Measurements from ENCODE around the gene ANGPT4.
A peak's percentile ranks its signal among the peaks of the same experiment; 100 is the strongest.

Gene ANGPT4, protein sequence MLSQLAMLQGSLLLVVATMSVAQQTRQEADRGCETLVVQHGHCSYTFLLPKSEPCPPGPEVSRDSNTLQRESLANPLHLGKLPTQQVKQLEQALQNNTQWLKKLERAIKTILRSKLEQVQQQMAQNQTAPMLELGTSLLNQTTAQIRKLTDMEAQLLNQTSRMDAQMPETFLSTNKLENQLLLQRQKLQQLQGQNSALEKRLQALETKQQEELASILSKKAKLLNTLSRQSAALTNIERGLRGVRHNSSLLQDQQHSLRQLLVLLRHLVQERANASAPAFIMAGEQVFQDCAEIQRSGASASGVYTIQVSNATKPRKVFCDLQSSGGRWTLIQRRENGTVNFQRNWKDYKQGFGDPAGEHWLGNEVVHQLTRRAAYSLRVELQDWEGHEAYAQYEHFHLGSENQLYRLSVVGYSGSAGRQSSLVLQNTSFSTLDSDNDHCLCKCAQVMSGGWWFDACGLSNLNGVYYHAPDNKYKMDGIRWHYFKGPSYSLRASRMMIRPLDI

DNA sequence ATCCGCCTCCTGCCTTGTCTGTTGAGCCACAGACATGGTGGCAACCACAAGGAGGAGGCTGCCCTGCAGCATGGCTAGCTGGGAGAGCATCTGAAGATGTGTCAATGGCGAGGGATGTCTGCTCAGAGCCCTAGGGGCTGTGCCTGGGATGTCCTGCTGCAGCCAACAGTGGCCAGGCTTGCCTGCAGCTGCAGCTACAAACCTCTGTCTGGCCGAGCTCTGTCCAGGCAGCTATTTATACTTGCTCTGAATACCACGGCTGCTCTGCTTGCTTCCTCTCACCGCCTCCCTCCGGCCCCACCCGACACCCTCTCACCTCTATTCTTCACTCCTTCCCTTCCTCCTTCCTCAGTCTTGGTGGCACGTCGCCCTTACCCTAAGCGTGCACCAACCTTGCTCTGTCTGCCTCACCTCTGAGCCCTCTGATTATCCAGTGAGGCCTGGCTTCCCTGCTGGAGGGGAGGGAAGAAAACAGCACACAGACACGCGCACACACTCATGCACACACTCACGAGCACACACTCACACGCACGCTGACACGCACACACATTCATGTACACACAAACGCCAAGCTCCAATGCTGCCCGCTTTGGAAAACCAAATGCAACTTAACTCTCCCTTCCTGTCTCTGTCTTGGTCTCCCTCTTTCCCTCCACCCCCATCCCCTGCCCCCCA lies at the start of gene ANGPT4:
ANGPT4 (minus strand) TSS at position 210 of the 675 bp plus-strand sequence; CDS start at position 90, 120 bp downstream.
- no peak for DNase-seq

DNA sequence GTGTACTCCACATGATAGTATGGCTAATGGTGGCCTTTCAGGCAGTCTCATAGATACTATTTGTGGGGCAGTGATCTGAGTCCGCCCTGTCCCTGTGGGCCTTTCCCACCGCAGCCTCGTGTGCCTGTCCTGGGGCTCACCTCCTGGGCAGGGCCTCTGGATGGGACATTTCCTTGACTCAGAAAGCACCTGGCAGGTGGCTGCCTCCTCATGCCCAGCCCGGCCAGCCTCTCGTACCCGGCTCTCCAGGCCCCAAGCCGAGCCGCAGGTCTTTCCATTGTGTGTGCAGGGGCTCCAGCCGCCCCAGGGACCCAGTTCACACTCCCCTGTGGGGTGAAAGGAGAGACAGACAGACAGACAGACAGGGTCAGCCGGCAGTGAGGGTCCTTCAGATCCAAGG lies 47.7 kb upstream of the ANGPT4 start:
- no peak for DNase-seq

DNA sequence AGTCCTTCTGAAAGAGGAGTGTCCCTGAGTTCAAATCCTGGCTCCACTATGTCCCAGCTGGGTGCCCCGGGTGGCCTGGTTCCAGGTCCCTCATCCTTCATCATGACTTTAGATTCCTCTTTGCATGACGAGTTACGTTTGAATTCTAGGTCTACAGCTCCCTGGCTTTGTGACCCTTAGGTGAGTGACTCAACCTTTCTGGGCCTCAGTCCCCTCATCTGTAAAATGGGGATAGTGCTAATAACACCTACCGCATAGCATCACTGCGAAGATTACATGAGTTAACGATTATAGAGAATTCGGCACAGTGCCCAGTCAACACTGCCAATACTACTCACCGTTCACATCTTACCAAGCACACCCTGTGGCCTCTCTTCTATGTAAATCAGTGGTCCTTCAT lies 46.5 kb upstream of the ANGPT4 start:
- no peak for DNase-seq

DNA sequence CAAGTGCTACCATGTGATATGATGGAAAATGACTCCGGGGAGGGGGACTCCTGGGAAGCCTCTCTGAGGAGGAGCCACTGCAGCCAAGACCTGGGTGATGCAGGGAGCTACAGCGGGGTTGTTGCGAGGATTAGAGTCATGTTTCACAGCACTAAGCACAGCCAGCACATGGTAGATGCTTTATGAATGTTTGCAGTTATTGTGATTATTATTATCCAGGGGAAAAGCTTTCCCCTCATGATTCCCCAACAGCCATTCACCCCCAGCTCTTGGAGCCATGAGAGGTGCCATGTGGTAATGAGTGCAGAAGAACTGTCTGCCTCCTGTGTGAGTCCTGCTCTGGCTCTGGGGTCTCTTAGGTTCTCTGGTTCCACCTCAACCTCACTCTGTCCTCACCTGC lies 46.1 kb upstream of the ANGPT4 start:
- no peak for DNase-seq

DNA sequence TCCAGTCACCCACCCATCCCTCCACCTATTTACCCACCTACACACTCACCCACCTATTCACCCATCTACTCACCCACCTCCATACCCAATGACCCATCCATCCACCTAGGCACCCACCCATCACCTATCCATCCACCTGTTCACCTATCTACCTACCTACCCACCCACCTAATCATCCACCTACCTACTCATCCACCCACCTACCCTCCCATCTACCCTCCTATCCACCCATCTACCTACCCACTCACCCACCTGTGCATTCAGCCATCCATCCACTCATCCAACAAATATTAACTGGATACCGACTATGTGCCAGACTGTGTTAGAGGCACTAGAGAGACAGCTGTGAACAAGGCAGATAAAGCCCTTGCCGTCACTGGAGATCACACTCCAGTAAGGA lies 45.6 kb upstream of the ANGPT4 start:
- DNase-seq, result no peak

DNA sequence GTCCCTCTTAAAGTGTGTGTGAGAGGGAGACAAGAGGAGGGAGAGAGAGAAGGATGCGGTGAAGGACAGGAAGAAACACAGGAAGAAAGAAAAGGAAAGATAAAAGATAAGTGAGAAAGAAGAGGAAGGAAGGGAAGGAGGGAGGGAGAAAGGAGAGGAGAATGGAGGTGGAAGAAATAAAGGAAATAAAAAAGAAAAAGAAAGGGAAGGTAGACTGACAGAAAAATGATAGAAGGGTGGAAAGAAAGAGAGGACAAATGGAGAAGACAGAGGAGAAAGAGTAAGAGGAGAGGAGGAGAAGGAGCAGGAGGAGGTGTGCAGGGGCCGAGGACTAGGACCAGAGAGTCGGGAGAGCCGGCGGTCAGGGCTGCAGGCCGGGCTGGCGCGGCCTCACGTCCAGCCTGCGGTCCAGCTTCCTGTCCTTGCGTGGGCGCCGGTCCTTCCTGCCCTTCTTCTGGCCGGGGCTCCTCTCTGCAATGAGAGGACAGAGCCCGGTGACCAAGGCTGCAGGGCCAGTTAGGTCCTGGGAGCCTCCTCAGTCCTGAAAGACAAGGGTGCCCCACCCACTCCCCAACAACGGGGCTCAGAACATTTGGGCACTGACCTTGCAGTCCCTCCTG lies 44.0 kb upstream of the ANGPT4 start:
- no peak for DNase-seq

DNA sequence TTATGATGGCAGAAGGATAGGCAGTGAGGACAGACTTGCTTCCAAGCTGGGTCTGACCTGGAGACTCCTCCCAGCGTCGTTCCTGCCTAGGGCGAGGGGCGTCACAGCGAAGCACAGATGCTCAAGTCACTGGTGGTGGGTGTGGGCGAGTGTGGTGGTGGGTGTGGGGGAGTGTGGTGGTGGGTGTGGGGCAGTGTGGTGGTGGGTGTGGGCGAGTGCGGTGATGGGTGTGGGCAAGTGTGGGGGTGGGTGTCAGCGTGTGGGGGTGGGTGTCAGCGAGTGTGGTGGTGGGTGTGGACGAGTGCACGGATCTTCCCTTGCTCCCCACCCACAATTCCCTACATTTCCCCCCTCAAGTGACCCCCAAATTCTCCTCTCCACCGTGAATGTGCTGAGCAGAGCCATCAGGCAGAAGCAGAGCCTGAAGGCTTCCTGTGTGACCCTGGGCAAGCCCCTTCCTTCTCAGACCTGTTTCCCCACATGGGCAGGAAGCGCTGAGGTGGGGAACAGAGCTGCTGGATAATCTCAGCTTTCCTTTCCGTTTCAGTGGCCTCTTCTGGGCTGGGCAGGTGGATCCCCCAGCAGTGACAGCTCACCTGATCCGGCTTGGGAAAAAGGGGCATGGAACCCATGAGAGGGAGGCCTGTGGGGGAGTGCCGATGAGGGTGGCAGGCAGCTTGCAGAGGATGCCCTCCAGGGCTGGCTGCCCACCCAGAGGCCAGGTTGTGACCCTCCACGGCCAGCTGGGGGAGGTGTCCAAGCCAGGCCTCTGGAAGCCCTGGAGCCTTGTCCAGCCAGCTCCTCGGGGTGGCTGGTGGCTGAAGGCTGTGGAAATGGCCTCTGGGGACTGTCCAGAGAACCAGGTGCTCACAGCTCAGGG lies 43.0 kb upstream of the ANGPT4 start:
- DNase-seq, result no peak

DNA sequence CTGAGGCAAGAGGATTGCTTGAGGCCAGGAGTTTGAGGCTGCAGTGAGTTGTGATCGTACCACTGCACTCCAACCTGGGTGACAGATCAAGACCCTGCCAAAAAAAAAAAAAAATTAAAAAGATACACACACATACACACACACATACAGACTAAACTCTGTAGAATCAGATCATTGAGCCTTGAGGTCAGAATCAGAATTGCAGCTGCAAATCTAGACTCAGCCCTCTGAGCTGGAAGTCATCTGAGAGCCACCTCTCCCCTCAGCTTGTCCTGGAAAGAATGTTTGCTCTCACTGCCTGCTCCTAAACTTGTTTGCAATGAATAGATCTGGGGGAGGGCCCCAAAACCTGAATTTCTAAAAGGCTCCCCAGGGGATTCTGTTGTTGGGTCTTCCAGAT lies 41.4 kb upstream of the ANGPT4 start:
- no peak for DNase-seq

DNA sequence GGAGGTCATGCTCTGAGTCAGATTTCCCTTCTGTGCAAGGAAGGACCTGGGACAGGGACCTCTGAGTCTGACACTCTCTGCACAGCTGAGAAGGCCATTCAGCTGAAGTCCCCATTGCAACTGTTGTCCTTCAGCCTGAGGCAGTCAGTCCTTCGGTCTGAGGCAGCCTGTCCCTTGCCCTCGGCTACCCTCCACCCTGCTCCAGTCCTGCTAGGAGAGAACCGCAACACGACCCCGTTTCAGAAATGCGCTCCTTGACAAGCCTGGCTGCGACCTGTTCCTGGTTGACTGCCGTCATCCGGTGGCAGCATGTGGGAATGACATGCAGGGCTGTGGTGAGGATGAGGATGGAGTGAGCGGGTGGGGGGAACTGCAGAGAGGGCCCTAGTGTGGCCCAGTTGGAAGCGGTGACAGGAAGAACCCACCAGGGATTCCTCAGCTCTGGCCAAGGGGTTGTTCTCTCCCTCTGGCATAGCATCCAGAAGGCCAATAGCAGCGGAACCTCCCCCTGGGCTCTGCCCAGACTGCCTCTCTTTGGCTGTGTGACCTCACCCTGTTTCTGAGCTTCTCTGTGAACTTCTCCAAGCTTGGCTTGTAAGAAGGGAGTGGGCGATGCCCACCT lies 40.3 kb upstream of the ANGPT4 start:
- peak; percentile 53 for DNase-seq

DNA sequence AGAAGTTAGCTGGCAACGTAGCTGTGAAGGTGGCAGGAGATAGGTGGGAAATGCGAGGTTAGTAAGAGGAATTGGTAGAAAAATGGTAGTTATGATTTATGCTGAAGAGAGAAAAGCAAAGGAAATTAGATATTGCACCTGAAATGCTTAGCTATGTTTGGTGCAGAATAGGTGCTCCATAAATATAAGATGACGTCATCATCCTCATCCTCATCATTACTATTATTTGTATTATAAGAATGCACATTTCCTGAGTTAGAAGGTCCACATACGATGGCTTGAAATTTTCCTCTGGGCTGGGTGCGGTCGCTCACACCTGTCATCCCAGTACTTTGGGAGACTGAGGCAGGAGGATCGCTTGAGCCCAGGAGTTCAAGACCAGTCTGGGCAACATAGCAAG lies 39.5 kb upstream of the ANGPT4 start:
- DNase-seq, result no peak

DNA sequence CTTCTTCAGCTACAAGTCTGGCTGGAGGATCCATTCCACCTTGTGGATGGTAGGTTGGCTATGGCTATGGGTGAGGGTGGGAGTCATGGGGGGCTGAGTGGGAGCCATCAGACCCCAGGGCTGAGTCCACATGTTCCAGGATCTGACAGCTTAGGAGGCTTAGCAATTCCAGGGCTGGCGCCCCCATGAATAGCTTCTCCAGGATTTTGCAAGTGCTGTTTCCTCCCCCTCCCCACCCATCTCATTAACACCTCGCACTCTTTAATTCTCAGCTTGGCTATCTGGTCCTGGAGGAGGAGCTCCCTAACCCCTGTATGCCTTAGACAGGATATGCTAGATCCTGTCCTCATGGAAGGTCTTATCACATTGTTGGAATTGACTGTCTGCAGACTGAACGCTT lies 39.0 kb upstream of the ANGPT4 start:
- no peak for DNase-seq

DNA sequence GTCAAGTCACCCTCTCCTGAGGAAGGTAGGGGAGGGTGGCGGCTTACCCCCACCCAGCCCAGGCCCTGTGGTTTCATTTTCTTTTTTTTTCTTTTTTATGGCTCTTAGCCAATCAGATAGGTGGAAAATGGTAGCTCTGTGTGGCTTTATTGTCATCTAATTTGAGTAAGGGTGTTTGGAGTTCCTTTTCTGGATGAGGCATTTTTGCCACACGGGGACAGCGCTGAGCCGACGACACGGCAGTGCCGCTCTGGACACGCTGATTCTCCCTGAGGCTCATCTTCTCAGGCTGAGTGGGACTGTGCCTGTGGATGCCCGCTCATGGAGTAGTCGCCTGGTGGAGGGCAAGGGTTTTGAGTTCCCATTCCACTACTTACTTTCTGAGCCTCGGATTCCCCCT lies 37.6 kb upstream of the ANGPT4 start:
- no peak for DNase-seq

DNA sequence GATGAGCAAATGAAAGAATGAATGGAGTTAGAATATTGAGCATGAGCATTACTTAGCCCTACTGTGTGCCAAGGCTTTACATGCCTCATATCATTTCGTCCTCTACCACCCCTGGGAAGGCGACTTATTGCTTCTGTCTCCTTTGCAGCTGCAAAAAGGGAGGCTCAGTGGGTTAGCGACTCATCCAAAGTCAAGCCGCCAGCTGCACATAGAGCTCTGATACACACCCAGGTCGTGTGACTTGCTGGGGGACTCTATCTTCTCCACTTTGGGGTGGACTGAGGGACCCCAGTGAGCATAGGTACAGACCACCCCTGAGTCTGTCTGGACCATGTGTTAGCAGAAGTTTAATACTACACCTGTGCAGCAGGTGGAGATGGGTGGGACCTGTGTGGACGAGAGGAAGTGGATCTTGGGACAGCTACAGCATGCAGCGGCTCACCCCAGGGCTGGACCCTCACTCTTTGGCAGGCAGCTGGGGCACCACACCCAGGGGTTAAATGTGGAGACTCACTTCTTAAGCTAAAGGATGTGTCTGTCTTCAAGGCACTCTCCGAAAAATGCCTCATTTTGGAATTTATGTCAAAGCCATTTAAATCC lies 36.2 kb upstream of the ANGPT4 start:
- DNase-seq, result no peak

DNA sequence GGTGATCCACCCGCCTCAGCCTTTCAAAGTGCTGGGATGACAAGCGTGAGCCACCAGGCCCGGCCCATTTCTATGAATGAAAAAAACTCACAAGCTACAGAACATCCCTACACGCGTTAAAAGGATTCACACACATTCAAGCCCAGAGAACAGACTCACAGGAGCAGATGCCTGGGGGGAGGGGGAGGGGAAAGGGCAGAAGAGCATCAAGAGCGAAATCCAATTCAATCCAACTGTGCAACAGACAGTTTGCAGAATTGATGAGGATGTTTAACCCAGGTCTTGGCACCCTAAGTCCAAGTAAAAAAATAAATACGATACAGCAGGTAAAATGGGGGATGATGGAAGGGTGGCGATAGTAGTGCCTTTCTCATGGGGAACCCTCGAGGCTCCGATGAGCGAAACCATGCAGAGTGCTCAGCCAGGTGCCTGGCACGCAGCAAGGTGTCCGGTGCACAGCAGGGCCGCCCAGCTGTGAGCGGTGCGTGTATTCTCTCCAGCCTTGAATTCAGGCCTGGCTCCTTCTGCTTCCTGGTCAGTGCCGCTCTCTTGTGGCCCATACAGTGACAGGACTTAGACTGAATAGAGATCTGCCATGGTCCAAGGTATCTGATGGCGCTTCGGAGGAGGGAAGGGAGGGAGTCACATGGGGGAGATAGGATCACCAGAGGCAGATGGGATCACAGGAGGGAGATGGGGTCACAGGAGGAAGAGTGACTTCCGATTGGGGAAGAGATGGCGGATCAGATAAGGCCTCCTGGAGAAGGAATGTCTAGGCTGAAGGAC lies 35.4 kb upstream of the ANGPT4 start:
- DNase-seq, result no peak

DNA sequence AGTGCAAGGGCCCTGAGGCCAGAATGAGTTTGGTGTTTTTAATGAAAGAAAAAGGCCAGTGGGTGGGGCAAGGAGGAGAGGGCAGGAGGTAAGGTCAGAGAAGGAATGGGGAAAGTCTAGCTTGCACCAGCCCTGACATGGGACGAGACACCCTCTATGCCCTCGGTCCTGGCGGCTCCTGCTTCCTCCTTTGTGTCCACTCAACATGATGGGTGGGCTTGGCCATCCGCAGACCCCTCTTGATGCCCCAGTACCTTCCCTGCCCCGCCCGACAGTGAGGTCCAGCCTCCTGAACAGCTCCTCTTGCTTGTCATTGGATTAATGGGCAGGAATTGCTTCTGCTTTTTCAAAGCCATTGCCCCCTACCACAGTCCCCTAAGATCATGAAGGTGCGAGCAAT lies 33.6 kb upstream of the ANGPT4 start:
- DNase-seq, result no peak

DNA sequence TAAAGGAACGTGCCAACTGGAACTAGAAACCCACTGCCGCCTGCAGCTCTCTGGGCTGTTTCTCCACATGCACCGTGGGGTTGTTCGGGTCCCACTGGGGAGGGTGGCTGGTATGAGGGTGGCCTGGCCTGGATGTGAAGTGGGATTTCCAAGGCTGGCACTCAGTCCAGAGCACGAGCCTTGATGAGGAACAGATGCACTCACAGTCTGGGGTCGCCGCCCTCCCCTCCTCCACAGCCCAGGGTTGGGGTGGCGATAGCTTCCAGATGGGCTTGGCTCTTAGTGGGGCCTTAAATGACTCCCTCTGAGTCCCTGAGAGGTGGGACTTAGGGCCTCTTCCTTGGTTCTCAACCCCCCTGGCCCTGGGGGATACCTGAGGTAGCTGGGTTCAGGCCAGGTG lies 30.7 kb upstream of the ANGPT4 start:
- no peak for DNase-seq

DNA sequence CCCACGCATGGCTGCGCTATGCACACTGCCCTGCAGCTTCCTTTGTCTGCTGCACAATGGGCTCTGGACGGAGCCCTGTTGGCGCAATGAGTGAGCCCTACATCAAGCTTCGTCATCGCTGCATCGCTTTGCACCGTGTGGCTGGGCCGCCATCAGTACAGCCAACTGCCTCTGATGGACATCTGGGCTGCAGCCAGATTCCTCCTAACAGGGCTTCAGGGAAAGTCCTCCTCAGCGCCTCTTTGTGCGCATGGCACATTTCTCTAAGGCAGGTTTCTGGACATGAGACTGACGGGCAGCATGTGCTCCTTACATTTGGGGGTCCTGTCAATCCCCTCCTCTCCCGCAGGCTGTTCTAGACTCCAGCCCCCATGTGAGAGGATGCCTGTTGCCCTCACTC lies 29.7 kb upstream of the ANGPT4 start:
- DNase-seq, result no peak

DNA sequence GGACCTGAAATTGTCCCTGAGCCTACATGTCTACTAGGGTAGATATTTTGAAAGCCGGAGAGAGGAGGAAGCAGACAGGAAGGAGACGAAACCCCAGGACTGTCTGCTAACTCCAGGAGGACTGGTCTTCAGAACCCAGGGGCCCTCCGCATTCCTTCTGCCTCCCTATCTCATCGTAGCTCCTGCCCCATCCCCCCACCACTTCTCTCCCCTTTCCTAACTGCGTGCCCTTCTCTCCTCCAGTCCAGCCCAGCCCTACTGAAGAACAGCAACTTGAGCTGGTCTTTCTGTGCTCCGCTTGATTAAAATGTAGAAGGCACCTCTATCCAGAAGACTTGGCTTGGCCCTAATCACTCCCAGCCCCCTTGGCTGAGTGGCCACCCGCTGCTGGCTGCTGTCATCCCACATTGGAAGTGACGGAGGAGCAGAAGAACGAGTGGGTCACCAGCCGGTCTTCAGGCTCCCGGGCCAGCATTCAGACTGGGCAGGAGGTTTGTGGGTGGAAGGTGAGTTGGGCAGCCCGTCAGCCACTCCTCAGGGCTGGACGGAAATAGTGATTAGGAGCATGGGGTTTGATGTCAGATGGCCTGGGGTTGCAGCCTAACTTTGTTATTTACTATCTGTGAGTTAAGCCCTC lies 28.8 kb upstream of the ANGPT4 start:
- DNase-seq, result no peak

DNA sequence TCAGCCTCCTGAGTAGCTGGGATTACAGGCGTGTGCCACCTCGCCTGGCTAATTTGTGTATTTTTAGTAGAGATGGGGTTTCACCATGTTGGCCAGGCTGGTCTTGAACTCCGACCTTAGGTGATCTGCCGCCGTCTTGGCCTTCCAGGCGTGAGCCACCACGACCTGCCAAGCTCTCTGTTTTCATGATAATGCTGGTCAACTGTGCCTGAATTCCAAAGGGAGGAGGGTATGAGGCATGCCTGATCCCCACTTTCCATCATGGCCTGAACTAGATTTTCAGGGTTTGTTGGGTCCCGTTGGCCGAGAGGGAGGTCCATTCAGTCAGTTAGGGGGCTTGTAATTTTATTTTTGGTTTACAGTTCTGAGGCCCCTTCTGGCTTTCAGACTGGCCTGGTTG lies 28.0 kb upstream of the ANGPT4 start:
- no peak for DNase-seq

DNA sequence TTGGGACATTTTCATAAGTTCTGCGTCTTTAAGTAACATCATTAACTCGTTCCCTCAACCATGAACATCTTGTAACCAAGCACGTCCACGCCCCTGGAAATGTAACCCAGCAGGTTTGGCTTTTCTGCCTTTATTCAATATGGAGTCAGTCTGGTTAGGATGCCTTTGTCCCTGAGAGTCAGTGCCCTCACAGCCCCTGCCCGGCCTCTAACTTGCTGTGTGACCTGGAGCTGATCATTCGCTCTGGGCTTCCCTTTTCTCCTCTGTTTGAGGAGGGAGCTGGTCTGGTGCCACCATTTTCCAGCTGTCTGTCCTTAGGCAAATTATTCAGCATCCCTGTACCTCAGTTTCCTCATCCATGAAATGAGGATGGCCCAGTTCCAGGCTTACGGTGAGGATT lies 26.5 kb upstream of the ANGPT4 start:
- DNase-seq, result no peak

DNA sequence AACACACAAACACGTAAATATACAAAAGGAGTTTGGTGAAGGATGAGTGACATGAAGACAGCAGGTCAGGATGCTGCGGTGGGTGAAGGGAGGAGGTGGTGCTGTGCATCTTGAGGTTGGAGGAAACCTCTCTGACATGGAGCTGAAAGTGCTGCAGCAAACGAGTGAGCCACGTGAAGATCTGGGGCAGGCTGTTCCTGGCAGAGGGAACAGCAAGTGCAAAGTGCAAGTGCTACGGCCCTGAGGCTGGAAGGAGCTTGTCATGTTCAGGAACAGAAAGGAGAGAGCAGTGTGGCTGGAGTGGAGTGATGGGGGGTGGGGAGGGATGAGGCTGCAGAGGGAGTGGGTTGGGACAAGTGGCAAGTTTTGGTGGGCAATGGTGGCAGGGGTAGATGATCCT lies 24.8 kb upstream of the ANGPT4 start:
- no peak for DNase-seq

Data from stimulated activated naive CD4-positive, alpha-beta T cell treated with Interleukin-2 at 50 U/mL for 16 hours (primary cell).